Measurements from ENCODE around the gene DLGAP1. TPM values are rescaled to one million over a fixed set of nuclear protein-coding genes. Genes with fewer than 3 reads are reported as not detected.

DLGAP1 gene
- total and polyA plus RNA-seq, 2 of the 8 experiments (the other 6 are each of a cell fraction or from before 2014, with no cell fraction given), result 11.8 to 16.9 TPM

- Histone ChIP-seq H4K20me1 (replicated peaks in 1 of 2; ENCODE audit: control insufficient read depth in 1 of 2, insufficient read depth in 2 of 2, low read length in 2 of 2) (no peaks in the 10 kb centered on the region), H3K4me3 (ENCODE audit: extremely low read depth in 1 of 4, insufficient read depth in 2 of 4, low read depth in 3 of 4, low read length in 4 of 4) (no peak overlapping the region), H3K79me2 (ENCODE audit: control insufficient read depth in 1 of 2, insufficient read depth in 2 of 2, low read length in 2 of 2) (no peaks in the 10 kb centered on the region), H3K4me1 (replicated peaks in 1 of 4; ENCODE audit: control insufficient read depth in 3 of 4, insufficient read depth in 4 of 4, low read length in 3 of 4) (peaks cover 3 to 13% (median 9%) of the 10 kb centered on the region in 4 experiments), H3K4me2 (ENCODE audit: insufficient read depth in 1 of 2, low read depth in 2 of 2, low read length in 2 of 2) (no peak overlapping the region), H3K27ac (ENCODE audit: low read depth, low read length) (no peak overlapping the region), H2BK5ac (ENCODE audit: low read depth, low read length) (no peak overlapping the region), H2AK5ac (ENCODE audit: low read depth, low read length) (no peak overlapping the region), H3K23ac (ENCODE audit: insufficient read length) (no peak overlapping the region), H3K23me2 (ENCODE audit: low read depth, low read length) (no peaks in the 10 kb centered on the region; the same call in 1 of the 2 replicates), H4K8ac (ENCODE audit: extremely low read depth, insufficient read depth, low read length) (no peak overlapping the region), H3K36me3 (ENCODE audit: control insufficient read depth in 2 of 4, insufficient read depth in 4 of 4, low read length in 3 of 4) (no peaks in the 10 kb centered on the region), H3K56ac (replicated peaks; ENCODE audit: insufficient read length, low read depth, low read length) (no peak overlapping the region), H2BK12ac (ENCODE audit: low read depth, low read length) (peak overlapping the region; percentile 95; the same call in 1 of the 2 replicates), H3K18ac (ENCODE audit: extremely low read depth, low read length) (peak overlapping the region; percentile 68), H2BK15ac (ENCODE audit: low read length) (no peak overlapping the region), H2AFZ (ENCODE audit: low read length) (no peak overlapping the region), H3K9me3 (ENCODE audit: insufficient read depth in 2 of 2, low read depth in 1 of 2, low read length in 1 of 2) (no peaks in the 10 kb centered on the region), H2BK20ac (ENCODE audit: low read length) (no peak overlapping the region; the same call in 1 of the 2 replicates), H4K5ac (ENCODE audit: insufficient read length, low read depth, low read length) (no peak overlapping the region), H4K91ac (replicated peaks; ENCODE audit: insufficient read length, low read length) (no peak overlapping the region), H3K27me3 (replicated peaks in 1 of 4; ENCODE audit: control insufficient read depth in 3 of 4, extremely low read depth in 1 of 4, insufficient read depth in 3 of 4, low read length in 3 of 4) (no peaks in the 10 kb centered on the region), H3K79me1 (ENCODE audit: low read depth, low read length) (no peaks in the 10 kb centered on the region), H3K9ac (replicated peaks in 1 of 4; ENCODE audit: extremely low read depth in 1 of 4, low read depth in 3 of 4, low read length in 3 of 4) (no peak overlapping the region), H3K4ac (replicated peaks; ENCODE audit: insufficient read length, low read depth, low read length) (no peak overlapping the region), H2BK120ac (replicated peaks; ENCODE audit: low read depth, low read length) (no peak overlapping the region), H3K14ac (ENCODE audit: insufficient read length) (no peak overlapping the region)
- FAIRE-seq (no peak), DNase-seq (ENCODE audit: low read depth in 1 of 2, low spot score in 2 of 2) (no peak)
- CTCF ChIA-PET (ENCODE audit: partially characterized antibody), result interaction anchor here (0.6 to 4.2 kb wide), 11 partner anchors 10 to 1688 kb away, joined by 3 to 42 read pairs (median 7); no protein-coding TSS in a partner anchor
- WGBS, 2 experiments (ENCODE audit: extremely low coverage in 1 of 2, insufficient coverage in 1 of 2, insufficient read length in 1 of 2, insufficient replicate concordance in 2 of 2, low coverage in 1 of 2, low lambda C conversion rate in 2 of 2, missing lambda C conversion rate in 1 of 2), result 88% methylated on average over 7 of the region's 7 CpGs; no CpG with 5 or more reads in 1 of the 2 experiments
- POLR2A ChIA-PET (ENCODE audit: partially characterized antibody), result no interaction called here
- TF ChIP-seq TEAD4 (IDR thresholded peaks at IDR 0.05; ENCODE audit: low read depth, low read length) (no peak), CTBP2 (IDR thresholded peaks at IDR 0.05; ENCODE audit: borderline replicate concordance, insufficient read depth, insufficient read length, low read length) (no peak), RAD21 (IDR thresholded peaks at IDR 0.05 in 1 of 2, conservative IDR thresholded peaks at IDR 0.05 in 1 of 2; ENCODE audit: low read depth in 2 of 2, low read length in 2 of 2) (no peak), ATF3 (IDR thresholded peaks at IDR 0.05; ENCODE audit: insufficient read depth, low read depth, low read length) (no peak), RBBP5 (IDR thresholded peaks at IDR 0.05; ENCODE audit: borderline replicate concordance, low read depth, low read length) (no peak), TCF12 (IDR thresholded peaks at IDR 0.05; ENCODE audit: low read depth, low read length) (no peak), BCL11A (IDR thresholded peaks at IDR 0.05; ENCODE audit: low read depth in 2 of 2, low read length in 2 of 2) (no peak), MAFK (IDR thresholded peaks at IDR 0.05; ENCODE audit: low read depth, low read length) (no peak), SIRT6 (IDR thresholded peaks at IDR 0.05; ENCODE audit: low read length) (no peak), CBX8 (IDR thresholded peaks at IDR 0.05; ENCODE audit: borderline replicate concordance, low read depth, low read length) (no peak), SRF (IDR thresholded peaks at IDR 0.05; ENCODE audit: low read depth, low read length) (no peak), KDM1A (IDR thresholded peaks at IDR 0.05; ENCODE audit: borderline replicate concordance, low read length) (no peak), BRCA1 (IDR thresholded peaks at IDR 0.05; ENCODE audit: low read depth, low read length) (no peak), SAP30 (IDR thresholded peaks at IDR 0.05; ENCODE audit: insufficient read depth, insufficient replicate concordance, low read length) (no peak)
Observed at GRCh38 chr18:3583873-3584247, 871.2 kb downstream of the DLGAP1 start.
